H1 (cell line): ENCODE data around the gene KLF16. TPM values are rescaled to one million over a fixed set of nuclear protein-coding genes. Genes with fewer than 3 reads are reported as not detected.

Source experiments
- CBX5 ChIP-seq: fragments of 300-800, 300-1000 bp; sonication (generic); IDR thresholded peaks from 2 replicates; pipeline ENCODE4 v1.7.1; 2016; ENCODE audit warnings: antibody characterized with exemption, low read length, low read depth
- GTF2F1 ChIP-seq: IDR thresholded peaks from 2 replicates; pipeline ENCODE4 v1.6.1; 2012; ENCODE audit warnings: low read depth, low read length, improper control_type of control experiment, borderline replicate concordance
- JUN ChIP-seq: IDR thresholded peaks from 2 replicates; pipeline ENCODE4 v1.6.1; 2011; ENCODE audit warnings: low read depth, mild to moderate bottlenecking, improper control_type of control experiment, low read length
- KDM4A ChIP-seq: IDR thresholded peaks from one replicate; pipeline ENCODE4 v1.7.1; 2012; ENCODE audit warnings: low read depth, mild to moderate bottlenecking, moderate library complexity, low read length, inconsistent platforms; ENCODE audit not compliant: severe bottlenecking
- NANOG ChIP-seq: IDR thresholded peaks from 2 replicates; pipeline ENCODE4 v1.6.1; 2011; ENCODE audit warnings: low read length, low read depth, mild to moderate bottlenecking, inconsistent platforms; ENCODE audit not compliant: insufficient read depth, poor library complexity, severe bottlenecking
- NRF1 ChIP-seq: IDR thresholded peaks from 2 replicates; pipeline ENCODE4 v1.6.1; 2011; ENCODE audit warnings: mild to moderate bottlenecking, low read depth, low read length, improper control_type of control experiment
- POLR2AphosphoS5 ChIP-seq: IDR thresholded peaks from 2 replicates; pipeline ENCODE4 v1.6.1; 2011; ENCODE audit warnings: low read depth, low read length
- RXRA ChIP-seq: IDR thresholded peaks from 2 replicates; pipeline ENCODE4 v1.6.1; 2011; ENCODE audit warnings: low read depth, mild to moderate bottlenecking, low read length, moderate library complexity; ENCODE audit not compliant: insufficient read depth
- SIX5 ChIP-seq: IDR thresholded peaks from 2 replicates; pipeline ENCODE4 v1.6.1; 2011; ENCODE audit warnings: mild to moderate bottlenecking, low read depth, low read length
- SP1 ChIP-seq: IDR thresholded peaks from 2 replicates; pipeline ENCODE4 v1.6.1; 2011; ENCODE audit warnings: low read depth, low read length
- SP4 ChIP-seq: IDR thresholded peaks from 2 replicates; pipeline ENCODE4 v1.6.1; 2012; ENCODE audit warnings: low read length, inconsistent platforms
- SRF ChIP-seq: IDR thresholded peaks from 2 replicates; pipeline ENCODE4 v1.6.1; 2011; ENCODE audit warnings: mild to moderate bottlenecking, low read depth, low read length, moderate library complexity
- TBP ChIP-seq: IDR thresholded peaks from 2 replicates; pipeline ENCODE4 v1.6.1; 2011; ENCODE audit warnings: low read depth, low read length, improper control_type of control experiment
- polyA plus RNA-seq, 7 experiments: library from polyadenylated mRNA; depleted of rRNA in 3 of 7; stranded (reverse) in 5 of 7; unstranded in 2 of 7; fragments of >200 nt in 5 of 7; fragments of 200-250 nt in 2 of 7; gene quantifications; 1 replicate in 5 of 7; 2 replicates in 1 of 7; 4 replicates in 1 of 7; pipeline versions ENCODE4 v1.2.1 to v1.2.3, GENCODE V29; 2011 to 2013; ENCODE audit warnings: missing spikeins in 2 of 7, mixed read lengths in 2 of 7
- total RNA-seq: library from RNA; stranded (reverse); fragmentation: NEBNext Ultra II Directional; extraction: Animal tissue kit (Norgen Biotek cat#: 25700); gene quantifications from 2 replicates; pipeline ENCODE4 v1.2.1, GENCODE V29; 2021
- TF ChIP-seq, protein P1 (sequence below), 3 experiments: IDR thresholded peaks; 1 replicate in 2 of 3; 2 replicates in 1 of 3; pipeline versions ENCODE4 v1.5.1 to v1.6.1; 2011; ENCODE audit warnings: low read length in 3 of 3, mild to moderate bottlenecking in 3 of 3, inconsistent platforms in 2 of 3, low read depth in 1 of 3, moderate library complexity in 1 of 3; ENCODE audit not compliant: insufficient read depth in 1 of 3; ENCODE audit errors: control extremely low read depth in 1 of 3

KLF16 gene
- total and polyA plus RNA-seq, 2 of the 8 experiments (the other 6 are each of a cell fraction or from before 2014, with no cell fraction given): 14.3 to 45.9 TPM

DNA sequence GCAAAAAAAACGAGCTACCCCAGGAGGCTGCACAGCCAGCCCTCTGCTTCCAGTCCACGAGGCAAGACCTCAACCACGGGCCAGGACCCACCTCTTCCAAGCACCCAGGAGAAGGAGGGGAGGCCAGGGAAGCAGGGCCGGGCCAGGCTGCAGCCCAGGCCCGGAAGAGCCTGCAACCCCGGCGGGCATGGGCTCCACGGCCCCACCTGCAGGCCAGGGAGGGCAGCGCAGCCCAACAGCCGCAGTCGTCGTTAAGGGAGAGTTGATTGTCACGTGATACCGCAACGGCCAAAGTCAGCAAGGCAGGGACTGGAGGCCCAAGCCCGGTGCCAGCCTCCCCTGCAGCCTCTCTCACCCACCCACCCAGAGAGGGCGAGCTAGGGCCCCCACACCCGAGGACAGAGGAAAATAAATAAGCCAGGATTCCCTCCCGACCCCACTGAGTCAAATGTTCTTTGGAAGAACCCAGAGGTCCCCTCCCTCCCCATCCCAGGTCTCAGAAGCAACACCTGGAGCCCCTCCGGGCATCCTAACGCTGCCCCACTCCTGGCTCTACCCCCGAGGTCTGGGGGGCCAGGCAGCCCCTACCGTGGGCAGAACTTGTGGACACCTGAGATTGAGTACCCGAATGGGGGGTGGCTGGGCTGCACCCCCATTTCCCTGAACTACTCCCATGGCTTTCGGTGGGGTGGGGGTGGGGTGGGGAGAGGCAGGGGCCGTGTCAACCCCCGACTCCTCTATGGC, 9.9 kb downstream of the KLF16 start (continued):
- TF ChIP-seq, protein P1, sequence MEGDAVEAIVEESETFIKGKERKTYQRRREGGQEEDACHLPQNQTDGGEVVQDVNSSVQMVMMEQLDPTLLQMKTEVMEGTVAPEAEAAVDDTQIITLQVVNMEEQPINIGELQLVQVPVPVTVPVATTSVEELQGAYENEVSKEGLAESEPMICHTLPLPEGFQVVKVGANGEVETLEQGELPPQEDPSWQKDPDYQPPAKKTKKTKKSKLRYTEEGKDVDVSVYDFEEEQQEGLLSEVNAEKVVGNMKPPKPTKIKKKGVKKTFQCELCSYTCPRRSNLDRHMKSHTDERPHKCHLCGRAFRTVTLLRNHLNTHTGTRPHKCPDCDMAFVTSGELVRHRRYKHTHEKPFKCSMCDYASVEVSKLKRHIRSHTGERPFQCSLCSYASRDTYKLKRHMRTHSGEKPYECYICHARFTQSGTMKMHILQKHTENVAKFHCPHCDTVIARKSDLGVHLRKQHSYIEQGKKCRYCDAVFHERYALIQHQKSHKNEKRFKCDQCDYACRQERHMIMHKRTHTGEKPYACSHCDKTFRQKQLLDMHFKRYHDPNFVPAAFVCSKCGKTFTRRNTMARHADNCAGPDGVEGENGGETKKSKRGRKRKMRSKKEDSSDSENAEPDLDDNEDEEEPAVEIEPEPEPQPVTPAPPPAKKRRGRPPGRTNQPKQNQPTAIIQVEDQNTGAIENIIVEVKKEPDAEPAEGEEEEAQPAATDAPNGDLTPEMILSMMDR (IDR thresholded peaks at IDR 0.05; ENCODE audit: control extremely low read depth in 1 of 3, insufficient read depth in 1 of 3, low read depth in 1 of 3, low read length in 3 of 3): peak; percentile 91 to 96 (median 94)
- TF ChIP-seq CBX5 (no peak), KDM4A (no peak), JUN (no peak), RXRA (no peak), SP4 (no peak), NANOG (peak; percentile 11), POLR2AphosphoS5 (no peak), NRF1 (no peak), SP1 (peak; percentile 30; the same call in 1 of the 2 replicates), GTF2F1 (0 out of 2 replicates have a peak, but pooled peaks have one; percentile 52), SIX5 (no peak), TBP (peak; percentile 82), SRF (no peak)
